Endothelial cell of umbilical vein (primary cell): ENCODE results near the gene ZNF488.

ENCODE experiments used
- CTCF ChIP-seq, 2 donors: IDR thresholded peaks; 1 replicate in 1 of 2; 2 replicates in 1 of 2; pipeline ENCODE4 v1.5.1; 2011; ENCODE audit warnings: low read length in 2 of 2, mild to moderate bottlenecking in 2 of 2, moderate library complexity in 2 of 2, control low read depth in 1 of 2, inconsistent platforms in 1 of 2, low read depth in 1 of 2; ENCODE audit not compliant: insufficient read depth in 1 of 2; ENCODE audit errors: extremely low read depth in 1 of 2
- EZH2 ChIP-seq: IDR thresholded peaks from 2 replicates; pipeline ENCODE4 v1.6.1; 2012; ENCODE audit warnings: borderline replicate concordance, low read depth, mild to moderate bottlenecking, moderate library complexity, low read length, inconsistent platforms; ENCODE audit not compliant: severe bottlenecking
- MYC ChIP-seq: IDR thresholded peaks from one replicate; pipeline ENCODE4 v1.6.1; 2011; ENCODE audit warnings: mild to moderate bottlenecking, low read depth, low read length

GRCh38 chr10:47364366-47364765 is 19.7 kb downstream of the ZNF488 start:
- TF ChIP-seq EZH2 (no peak), MYC (no peak), CTCF (IDR thresholded peaks at IDR 0.05; ENCODE audit: extremely low read depth in 1 of 2, insufficient read depth in 1 of 2, low read depth in 1 of 2, low read length in 2 of 2) (no peak)
